ENCODE measurements around the gene FUT2.

The FUT2 gene

DNA sequence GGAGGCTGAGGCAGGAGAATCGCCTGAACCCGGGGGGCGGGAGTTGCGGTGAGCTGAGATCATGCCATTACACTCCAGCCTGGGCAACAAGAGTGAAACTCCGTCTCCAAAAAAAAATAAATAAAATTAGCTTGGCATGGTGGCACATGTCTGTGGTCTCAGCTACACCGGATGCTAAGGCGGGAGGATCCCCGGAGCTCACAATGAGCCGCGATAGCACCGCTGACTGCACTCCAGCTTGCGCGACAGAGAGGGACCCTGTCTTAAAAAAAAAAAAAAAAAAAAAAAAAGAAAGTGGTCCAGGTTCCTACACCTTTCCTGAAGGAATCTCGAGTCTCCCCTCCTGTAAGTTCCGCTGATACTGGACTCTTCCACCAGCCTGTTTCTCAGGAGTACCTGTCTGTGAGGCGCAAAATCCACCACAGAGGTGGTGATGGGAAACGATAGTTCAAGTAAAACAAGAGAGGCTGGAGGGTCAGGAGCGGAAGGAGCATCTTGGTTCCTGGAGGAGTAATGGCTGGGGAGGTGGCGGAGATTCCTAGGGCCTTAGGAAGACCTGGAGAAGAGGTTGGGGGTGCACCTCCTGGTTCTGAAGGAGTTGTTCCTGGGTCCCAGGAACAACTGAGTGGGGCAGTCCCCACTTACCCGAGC lies 56.2 kb downstream of the FUT2 start:
- no peak for DNase-seq (ENCODE audit: low read depth)

DNA sequence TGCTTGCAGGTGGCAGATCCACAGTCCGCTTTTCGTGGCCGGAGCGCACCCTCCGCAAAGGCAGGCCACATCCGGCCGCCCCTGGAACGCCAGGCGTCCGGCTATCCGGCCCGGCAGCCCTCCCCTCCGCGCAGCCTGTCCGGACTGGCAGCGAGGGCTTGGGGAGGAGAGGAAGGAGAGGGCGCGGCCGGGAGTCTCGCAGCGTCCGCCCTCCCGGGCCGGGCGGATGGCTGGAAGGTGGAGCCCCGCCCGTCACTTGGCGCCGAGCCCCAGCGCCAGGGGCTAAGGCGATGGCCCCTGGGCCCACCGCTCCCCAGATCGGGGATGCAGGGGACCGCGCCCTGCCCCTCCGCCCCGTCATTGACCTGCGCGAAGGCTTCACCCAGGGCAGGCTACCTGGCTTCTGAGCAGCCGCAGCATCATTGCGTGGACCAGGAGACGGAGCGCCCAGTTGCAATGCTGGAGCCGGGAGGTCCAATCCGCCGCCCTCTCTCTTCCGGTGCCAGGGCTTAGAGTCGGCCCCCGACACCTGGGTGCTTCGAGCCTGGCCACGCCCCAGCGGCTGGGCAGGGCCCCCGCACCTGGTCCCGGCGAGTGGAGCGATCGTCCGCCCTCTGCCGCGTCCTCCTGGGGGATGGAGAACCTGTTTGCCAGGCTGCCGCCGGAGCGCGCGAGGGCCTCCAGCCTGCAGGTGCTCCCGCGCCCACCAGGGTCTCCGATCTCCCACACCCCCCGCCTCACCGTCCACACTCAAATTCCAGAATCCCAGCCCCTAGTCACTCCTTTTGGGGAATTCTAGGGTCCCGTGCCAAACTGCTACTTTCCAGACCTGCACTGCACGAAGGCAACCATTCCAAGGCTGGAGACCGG lies 57.0 kb downstream of the FUT2 start, which contains the start of gene FUT1:
Gene FUT1 (minus strand): TSS at position 146 of the 870 bp plus-strand sequence. CDS start 1,360 bp downstream, outside the sequence.
- DNase-seq (ENCODE audit: low read depth), result no peak

- DNase-seq (ENCODE audit: low read depth), result no peak
Observed at GRCh38 chr19:48755084-48755641, 59.4 kb downstream of the FUT2 start, which contains the start of gene FGF21. TSS of gene FGF21 (plus strand) at chr19:48755524. CDS start at chr19:48756237, 713 bp downstream.
